ENCODE results near the gene ELOVL5.

Gene ELOVL5

GRCh38 chr6:53251033-53251672 lies 97.6 kb downstream of the ELOVL5 start:
- Histone ChIP-seq H3K9me2 (replicated peaks; ENCODE audit: low read depth, low read length) (no peaks in the 10 kb centered on the region), H3F3A (ENCODE audit: low read depth) (no peaks in the 10 kb centered on the region), H3K4me2 (ENCODE audit: low read depth, low read length, poor library complexity, severe bottlenecking) (no peak overlapping the region), H3K4me1 (ENCODE audit: insufficient read depth, low read length, poor library complexity, severe bottlenecking) (no peaks in the 10 kb centered on the region), H3K9me3 (ENCODE audit: insufficient read depth, low read depth, low read length) (no peaks in the 10 kb centered on the region), H2AFZ (ENCODE audit: low read length) (no peak overlapping the region), H4K20me1 (ENCODE audit: insufficient read depth, low read length, poor library complexity, severe bottlenecking) (no peaks in the 10 kb centered on the region), H3K36me3 (ENCODE audit: insufficient read depth, low read length) (no peaks in the 10 kb centered on the region), H3K9ac (ENCODE audit: low read depth, low read length, poor library complexity, severe bottlenecking) (no peak overlapping the region), H3K27me3 (ENCODE audit: insufficient read depth, low read length, poor library complexity, severe bottlenecking) (no peaks in the 10 kb centered on the region), H3K4me3 (ENCODE audit: low read length, poor library complexity, severe bottlenecking) (no peak overlapping the region), H3K79me2 (ENCODE audit: insufficient read depth, low read length) (no peaks in the 10 kb centered on the region)
- no peak for TF ChIP-seq EZH2phosphoT487 (IDR thresholded peaks at IDR 0.05; ENCODE audit: borderline replicate concordance)
- TF ChIP-seq CTCF (conservative IDR thresholded peaks at IDR 0.05; ENCODE audit: low read length) = no peak

- TF ChIP-seq CTCF (conservative IDR thresholded peaks at IDR 0.05; ENCODE audit: low read length) (no peak), EZH2phosphoT487 (IDR thresholded peaks at IDR 0.05; ENCODE audit: borderline replicate concordance) (no peak)
- Histone ChIP-seq H3K9me2 (replicated peaks; ENCODE audit: low read depth, low read length) (no peaks in the 10 kb centered on the region), H3K9me3 (ENCODE audit: insufficient read depth, low read depth, low read length) (no peaks in the 10 kb centered on the region), H3K4me2 (ENCODE audit: low read depth, low read length, poor library complexity, severe bottlenecking) (no peak overlapping the region), H3K9ac (ENCODE audit: low read depth, low read length, poor library complexity, severe bottlenecking) (no peak overlapping the region), H4K20me1 (ENCODE audit: insufficient read depth, low read length, poor library complexity, severe bottlenecking) (no peaks in the 10 kb centered on the region), H3K4me1 (ENCODE audit: insufficient read depth, low read length, poor library complexity, severe bottlenecking) (no peaks in the 10 kb centered on the region), H3K4me3 (ENCODE audit: low read length, poor library complexity, severe bottlenecking) (no peak overlapping the region), H3K36me3 (ENCODE audit: insufficient read depth, low read length) (no peaks in the 10 kb centered on the region), H3K79me2 (ENCODE audit: insufficient read depth, low read length) (no peaks in the 10 kb centered on the region), H2AFZ (ENCODE audit: low read length) (no peak overlapping the region), H3F3A (ENCODE audit: low read depth) (no peaks in the 10 kb centered on the region), H3K27me3 (ENCODE audit: insufficient read depth, low read length, poor library complexity, severe bottlenecking) (no peaks in the 10 kb centered on the region)
Observed at GRCh38 chr6:53250176-53251032, 98.3 kb downstream of the ELOVL5 start.

GRCh38 chr6:53246924-53247323 lies 101.8 kb downstream of the ELOVL5 start:
- H2AFZ ChIP-seq (ENCODE audit: low read length) = no peak overlapping the region
- peaks cover 5% of the 10 kb centered on the region for H3K4me1 ChIP-seq (ENCODE audit: insufficient read depth, low read length, poor library complexity, severe bottlenecking)
- no peak overlapping the region for H3K4me2 ChIP-seq (ENCODE audit: low read depth, low read length, poor library complexity, severe bottlenecking)
- no peaks in the 10 kb centered on the region for H3K9me2 ChIP-seq (replicated peaks; ENCODE audit: low read depth, low read length)
- TF ChIP-seq EZH2phosphoT487 (IDR thresholded peaks at IDR 0.05; ENCODE audit: borderline replicate concordance) (no peak), CTCF (conservative IDR thresholded peaks at IDR 0.05; ENCODE audit: low read length) (no peak)
- H3K79me2 ChIP-seq (ENCODE audit: insufficient read depth, low read length) = no peaks in the 10 kb centered on the region
- no peak overlapping the region for H3K4me3 ChIP-seq (ENCODE audit: low read length, poor library complexity, severe bottlenecking)
- no peaks in the 10 kb centered on the region for H3F3A ChIP-seq (ENCODE audit: low read depth)
- no peak overlapping the region for H3K9ac ChIP-seq (ENCODE audit: low read depth, low read length, poor library complexity, severe bottlenecking)
- no peaks in the 10 kb centered on the region for H3K36me3 ChIP-seq (ENCODE audit: insufficient read depth, low read length)
- no peaks in the 10 kb centered on the region for H3K27me3 ChIP-seq (ENCODE audit: insufficient read depth, low read length, poor library complexity, severe bottlenecking)
- no peaks in the 10 kb centered on the region for H3K9me3 ChIP-seq (ENCODE audit: insufficient read depth, low read depth, low read length)
- H4K20me1 ChIP-seq (ENCODE audit: insufficient read depth, low read length, poor library complexity, severe bottlenecking) = no peaks in the 10 kb centered on the region

All from Loucy (cell line).